Measurements from ENCODE around the gene GCNT2.

DNA sequence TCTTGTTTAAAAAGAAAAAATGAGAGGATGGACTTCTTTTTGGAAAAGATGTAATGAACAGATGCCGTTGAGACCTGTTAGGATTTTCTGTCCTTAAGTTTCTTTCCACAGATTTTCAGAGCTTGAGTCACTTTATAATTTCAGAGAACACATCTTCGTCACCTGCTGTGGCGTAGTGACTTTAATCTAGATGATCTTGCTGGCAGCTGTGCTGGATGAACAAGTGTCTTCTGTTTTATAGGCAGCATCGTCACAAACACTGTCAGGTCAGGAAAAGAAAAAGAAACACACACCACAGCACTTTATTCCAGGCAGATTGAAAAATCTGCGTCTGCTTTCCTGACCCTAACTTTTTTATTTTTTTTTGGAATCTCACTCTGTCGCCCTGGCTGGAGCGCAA is 35.7 kb upstream of the GCNT2 start:
- TF ChIP-seq EZH2 (IDR thresholded peaks at IDR 0.05) (no peak), FOXP2 (optimal IDR thresholded peaks at IDR 0.05; ENCODE audit: control extremely low read depth, extremely low read length, insufficient read depth) (no peak)
